Measurements from ENCODE around the gene CAPN14. TPM values are rescaled to one million over a fixed set of nuclear protein-coding genes. Genes with fewer than 3 reads are reported as not detected.
A peak's percentile ranks its signal among the peaks of the same experiment; 100 is the strongest.

The CAPN14 gene
- total RNA-seq, 1 donor from 2014 or later = 0.10 TPM

GRCh38 chr2:31240381-31241365 is 23.4 kb upstream of the CAPN14 start:
- no peak for DNase-seq (ENCODE audit: low spot score)
- no peaks in the 10 kb centered on the region for H3K27me3 Mint-ChIP-seq (ENCODE audit: low read depth)
- TF ChIP-seq, protein P1, sequence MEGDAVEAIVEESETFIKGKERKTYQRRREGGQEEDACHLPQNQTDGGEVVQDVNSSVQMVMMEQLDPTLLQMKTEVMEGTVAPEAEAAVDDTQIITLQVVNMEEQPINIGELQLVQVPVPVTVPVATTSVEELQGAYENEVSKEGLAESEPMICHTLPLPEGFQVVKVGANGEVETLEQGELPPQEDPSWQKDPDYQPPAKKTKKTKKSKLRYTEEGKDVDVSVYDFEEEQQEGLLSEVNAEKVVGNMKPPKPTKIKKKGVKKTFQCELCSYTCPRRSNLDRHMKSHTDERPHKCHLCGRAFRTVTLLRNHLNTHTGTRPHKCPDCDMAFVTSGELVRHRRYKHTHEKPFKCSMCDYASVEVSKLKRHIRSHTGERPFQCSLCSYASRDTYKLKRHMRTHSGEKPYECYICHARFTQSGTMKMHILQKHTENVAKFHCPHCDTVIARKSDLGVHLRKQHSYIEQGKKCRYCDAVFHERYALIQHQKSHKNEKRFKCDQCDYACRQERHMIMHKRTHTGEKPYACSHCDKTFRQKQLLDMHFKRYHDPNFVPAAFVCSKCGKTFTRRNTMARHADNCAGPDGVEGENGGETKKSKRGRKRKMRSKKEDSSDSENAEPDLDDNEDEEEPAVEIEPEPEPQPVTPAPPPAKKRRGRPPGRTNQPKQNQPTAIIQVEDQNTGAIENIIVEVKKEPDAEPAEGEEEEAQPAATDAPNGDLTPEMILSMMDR (IDR thresholded peaks at IDR 0.05) = no peak
- peak overlapping the region; percentile 32 for H3K27ac Mint-ChIP-seq (ENCODE audit: unreplicated experiment)
- H3K4me3 Mint-ChIP-seq (ENCODE audit: unreplicated experiment) = no peak overlapping the region
- H3K4me1 Mint-ChIP-seq (ENCODE audit: low read depth) = peaks cover 30% of the 10 kb centered on the region
- no peaks in the 10 kb centered on the region for H3K9me3 Mint-ChIP-seq (ENCODE audit: low read depth)
- H3K36me3 Mint-ChIP-seq (ENCODE audit: low read depth) = peaks cover 7% of the 10 kb centered on the region

DNA sequence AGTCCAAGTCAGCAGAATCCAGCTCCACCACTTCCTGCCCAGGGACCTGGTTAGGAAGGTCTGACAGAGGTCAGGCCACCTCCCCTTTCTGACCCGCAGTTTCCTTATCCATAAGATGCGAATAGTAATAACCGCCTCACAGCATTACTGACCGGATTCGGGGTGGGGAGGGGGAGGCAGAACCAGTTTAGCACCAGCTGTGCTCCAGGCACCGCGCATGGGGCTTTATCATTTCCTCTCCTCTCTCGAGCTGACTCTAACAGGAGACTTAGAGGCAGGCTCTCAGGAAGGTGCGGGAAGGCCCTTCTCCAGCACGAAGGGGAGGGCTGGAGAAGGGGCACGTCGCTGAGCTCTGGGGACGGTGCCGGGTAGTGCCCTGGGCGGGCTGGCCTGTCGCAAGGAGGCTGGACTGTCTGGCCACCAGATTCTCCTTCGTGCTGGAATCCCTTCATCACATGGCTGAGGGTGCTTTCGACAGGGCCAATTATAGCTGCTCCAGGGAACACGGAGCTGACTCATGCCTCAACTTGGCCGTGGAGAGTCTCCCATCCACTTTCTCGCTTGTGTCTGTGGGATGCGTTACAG is 22.4 kb upstream of the CAPN14 start:
- Mint-ChIP-seq H3K27me3 (ENCODE audit: low read depth) (no peaks in the 10 kb centered on the region), H3K9me3 (ENCODE audit: low read depth) (no peaks in the 10 kb centered on the region), H3K36me3 (ENCODE audit: low read depth) (peaks cover 7% of the 10 kb centered on the region), H3K4me1 (ENCODE audit: low read depth) (peaks cover 40% of the 10 kb centered on the region), H3K27ac (ENCODE audit: unreplicated experiment) (no peak overlapping the region), H3K4me3 (ENCODE audit: unreplicated experiment) (no peak overlapping the region)
- no peak for DNase-seq (ENCODE audit: low spot score)
- TF ChIP-seq, protein P1 (IDR thresholded peaks at IDR 0.05) = no peak

DNA sequence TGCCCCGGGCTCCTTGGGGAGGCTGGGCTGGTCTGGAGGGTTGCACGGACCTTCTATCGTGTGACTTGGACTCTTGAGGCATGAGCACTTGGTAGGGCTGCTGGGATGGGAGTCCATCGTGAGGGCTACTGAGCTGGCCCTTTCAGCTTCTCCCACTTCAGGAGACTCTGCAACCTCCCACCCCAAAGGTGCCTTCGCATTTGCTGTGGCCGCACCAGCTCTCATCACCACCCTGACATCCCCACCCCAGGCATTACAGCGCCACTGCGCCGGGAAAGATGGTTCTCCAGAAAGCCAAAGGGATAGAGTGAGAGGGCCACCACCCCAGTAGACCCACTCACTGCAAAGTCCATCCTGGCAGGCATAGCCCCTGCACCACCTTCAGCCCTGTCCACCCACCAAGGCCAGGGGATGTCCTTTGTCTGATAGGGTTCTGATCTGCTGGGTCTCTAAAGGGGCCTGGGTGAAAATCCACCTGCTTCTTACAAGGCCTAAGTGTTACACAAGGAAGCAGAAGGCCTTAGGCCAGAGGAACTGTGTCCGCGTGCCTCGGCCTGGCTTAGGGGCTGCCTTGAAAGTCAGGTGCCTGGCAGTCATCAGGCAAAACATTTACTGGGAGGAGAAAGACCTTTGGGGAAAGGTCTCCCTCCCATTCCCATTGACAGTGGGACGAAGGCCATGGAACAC is 21.7 kb upstream of the CAPN14 start:
- Mint-ChIP-seq H3K9me3 (ENCODE audit: low read depth) (no peaks in the 10 kb centered on the region), H3K4me3 (ENCODE audit: unreplicated experiment) (no peak overlapping the region), H3K27me3 (ENCODE audit: low read depth) (no peaks in the 10 kb centered on the region), H3K27ac (ENCODE audit: unreplicated experiment) (no peak overlapping the region), H3K4me1 (ENCODE audit: low read depth) (peaks cover 41% of the 10 kb centered on the region), H3K36me3 (ENCODE audit: low read depth) (peaks cover under 1% of the 10 kb centered on the region)
- TF ChIP-seq, protein P1 (IDR thresholded peaks at IDR 0.05) = no peak
- DNase-seq (ENCODE audit: low spot score) = no peak

GRCh38 chr2:31238126-31238905 is 21.0 kb upstream of the CAPN14 start:
- TF ChIP-seq, protein P1 (IDR thresholded peaks at IDR 0.05) = no peak
- Mint-ChIP-seq H3K27me3 (ENCODE audit: low read depth) (no peaks in the 10 kb centered on the region), H3K4me3 (ENCODE audit: unreplicated experiment) (no peak overlapping the region), H3K9me3 (ENCODE audit: low read depth) (no peaks in the 10 kb centered on the region), H3K4me1 (ENCODE audit: low read depth) (peaks cover 46% of the 10 kb centered on the region), H3K36me3 (ENCODE audit: low read depth) (no peaks in the 10 kb centered on the region), H3K27ac (ENCODE audit: unreplicated experiment) (no peak overlapping the region)
- DNase-seq (ENCODE audit: low spot score) = no peak
